ENCODE measurements around the gene GPR141. TPM values are rescaled to one million over a fixed set of nuclear protein-coding genes. Genes with fewer than 3 reads are reported as not detected.

GPR141 gene
- total RNA-seq, 1 experiment from 2014 or later = 1.8 TPM

DNA sequence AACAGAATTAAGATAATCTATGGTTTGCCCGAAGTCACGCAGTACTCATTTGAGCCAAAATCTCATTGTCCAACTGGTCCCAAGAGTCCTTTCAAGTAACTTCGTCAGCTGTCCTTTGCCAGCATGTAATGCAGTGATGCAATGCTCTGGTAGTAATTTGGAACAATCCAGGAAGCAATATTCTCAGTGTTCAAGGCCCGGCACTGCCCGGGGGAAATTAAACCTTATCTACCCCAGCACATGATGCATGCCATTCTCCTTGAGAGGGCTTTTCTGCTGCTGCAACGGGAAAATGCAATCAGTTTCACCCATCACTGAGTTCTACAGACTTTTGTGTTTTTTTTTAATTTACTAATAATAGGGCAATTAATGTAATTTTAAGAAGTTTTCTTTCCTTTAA lies 87.3 kb downstream of the GPR141 start:
- DNase-seq (ENCODE audit: low spot score) (no peak), ATAC-seq (no peak)
- CTCF ChIA-PET = no interaction called here
- peaks cover 21% of the 10 kb centered on the region for H3K36me3 Mint-ChIP-seq
- POLR2A ChIA-PET = no interaction called here
- TF ChIP-seq CBFB (CRISPR knock-in tag; IDR thresholded peaks at IDR 0.05; ENCODE audit: low read depth) (no peak), AR (CRISPR knock-in tag; IDR thresholded peaks at IDR 0.05) (no peak), ZNF121 (CRISPR knock-in tag; IDR thresholded peaks at IDR 0.05) (no peak), FOXJ3 (CRISPR knock-in tag; IDR thresholded peaks at IDR 0.05; ENCODE audit: borderline replicate concordance) (no peak), E2F4 (CRISPR knock-in tag; IDR thresholded peaks at IDR 0.05; ENCODE audit: borderline replicate concordance, low read depth) (no peak), E2F1 (CRISPR knock-in tag; IDR thresholded peaks at IDR 0.05) (no peak), NFYB (CRISPR knock-in tag; conservative IDR thresholded peaks at IDR 0.05; ENCODE audit: low read depth) (no peak), CREM (CRISPR knock-in tag; IDR thresholded peaks at IDR 0.05) (no peak), USF1 (CRISPR knock-in tag; IDR thresholded peaks at IDR 0.05) (no peak)
- TF ChIP-seq, protein P1, sequence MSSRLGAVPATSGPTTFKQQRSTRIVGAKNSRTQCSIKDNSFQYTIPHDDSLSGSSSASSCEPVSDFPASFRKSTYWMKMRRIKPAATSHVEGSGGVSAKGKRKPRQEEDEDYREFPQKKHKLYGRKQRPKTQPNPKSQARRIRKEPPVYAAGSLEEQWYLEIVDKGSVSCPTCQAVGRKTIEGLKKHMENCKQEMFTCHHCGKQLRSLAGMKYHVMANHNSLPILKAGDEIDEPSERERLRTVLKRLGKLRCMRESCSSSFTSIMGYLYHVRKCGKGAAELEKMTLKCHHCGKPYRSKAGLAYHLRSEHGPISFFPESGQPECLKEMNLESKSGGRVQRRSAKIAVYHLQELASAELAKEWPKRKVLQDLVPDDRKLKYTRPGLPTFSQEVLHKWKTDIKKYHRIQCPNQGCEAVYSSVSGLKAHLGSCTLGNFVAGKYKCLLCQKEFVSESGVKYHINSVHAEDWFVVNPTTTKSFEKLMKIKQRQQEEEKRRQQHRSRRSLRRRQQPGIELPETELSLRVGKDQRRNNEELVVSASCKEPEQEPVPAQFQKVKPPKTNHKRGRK (CRISPR knock-in tag; IDR thresholded peaks at IDR 0.05; ENCODE audit: borderline replicate concordance) = no peak
- TF ChIP-seq, protein P2, sequence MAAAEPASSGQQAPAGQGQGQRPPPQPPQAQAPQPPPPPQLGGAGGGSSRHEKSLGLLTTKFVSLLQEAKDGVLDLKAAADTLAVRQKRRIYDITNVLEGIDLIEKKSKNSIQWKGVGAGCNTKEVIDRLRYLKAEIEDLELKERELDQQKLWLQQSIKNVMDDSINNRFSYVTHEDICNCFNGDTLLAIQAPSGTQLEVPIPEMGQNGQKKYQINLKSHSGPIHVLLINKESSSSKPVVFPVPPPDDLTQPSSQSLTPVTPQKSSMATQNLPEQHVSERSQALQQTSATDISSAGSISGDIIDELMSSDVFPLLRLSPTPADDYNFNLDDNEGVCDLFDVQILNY (CRISPR knock-in tag; IDR thresholded peaks at IDR 0.05) = no peak
- TF ChIP-seq, protein P3, sequence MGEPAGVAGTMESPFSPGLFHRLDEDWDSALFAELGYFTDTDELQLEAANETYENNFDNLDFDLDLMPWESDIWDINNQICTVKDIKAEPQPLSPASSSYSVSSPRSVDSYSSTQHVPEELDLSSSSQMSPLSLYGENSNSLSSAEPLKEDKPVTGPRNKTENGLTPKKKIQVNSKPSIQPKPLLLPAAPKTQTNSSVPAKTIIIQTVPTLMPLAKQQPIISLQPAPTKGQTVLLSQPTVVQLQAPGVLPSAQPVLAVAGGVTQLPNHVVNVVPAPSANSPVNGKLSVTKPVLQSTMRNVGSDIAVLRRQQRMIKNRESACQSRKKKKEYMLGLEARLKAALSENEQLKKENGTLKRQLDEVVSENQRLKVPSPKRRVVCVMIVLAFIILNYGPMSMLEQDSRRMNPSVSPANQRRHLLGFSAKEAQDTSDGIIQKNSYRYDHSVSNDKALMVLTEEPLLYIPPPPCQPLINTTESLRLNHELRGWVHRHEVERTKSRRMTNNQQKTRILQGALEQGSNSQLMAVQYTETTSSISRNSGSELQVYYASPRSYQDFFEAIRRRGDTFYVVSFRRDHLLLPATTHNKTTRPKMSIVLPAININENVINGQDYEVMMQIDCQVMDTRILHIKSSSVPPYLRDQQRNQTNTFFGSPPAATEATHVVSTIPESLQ (CRISPR knock-in tag; IDR thresholded peaks at IDR 0.05) = no peak
- TF ChIP-seq, protein P4, sequence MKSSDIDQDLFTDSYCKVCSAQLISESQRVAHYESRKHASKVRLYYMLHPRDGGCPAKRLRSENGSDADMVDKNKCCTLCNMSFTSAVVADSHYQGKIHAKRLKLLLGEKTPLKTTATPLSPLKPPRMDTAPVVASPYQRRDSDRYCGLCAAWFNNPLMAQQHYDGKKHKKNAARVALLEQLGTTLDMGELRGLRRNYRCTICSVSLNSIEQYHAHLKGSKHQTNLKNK (CRISPR knock-in tag; IDR thresholded peaks at IDR 0.05) = no peak
- H3K4me1 Mint-ChIP-seq = peaks cover under 1% of the 10 kb centered on the region
- no peaks in the 10 kb centered on the region for H3K27me3 Mint-ChIP-seq (ENCODE audit: low read depth)
- peaks cover 34% of the 10 kb centered on the region for H3K9me3 Mint-ChIP-seq
- H3K4me3 Mint-ChIP-seq = no peak overlapping the region
- H3K27ac Mint-ChIP-seq = no peak overlapping the region

DNA sequence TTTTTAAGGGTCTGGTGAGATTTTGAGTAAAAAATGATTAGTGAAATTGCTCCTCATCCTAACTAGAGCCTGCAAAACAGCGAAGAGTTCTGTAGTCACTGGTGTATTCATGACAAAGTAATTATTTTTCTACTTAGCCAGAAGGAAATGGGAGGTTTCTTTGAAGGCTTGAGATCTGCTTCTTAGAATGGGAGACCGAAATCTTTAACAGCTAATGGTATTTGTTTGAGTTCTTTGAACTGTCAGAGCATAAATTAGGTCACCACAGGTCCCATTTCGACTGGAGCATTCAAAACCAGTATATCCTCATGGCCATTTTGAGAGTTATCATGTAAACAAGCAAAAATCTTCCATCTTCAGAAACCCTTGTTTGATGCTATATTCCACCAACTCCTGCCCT lies 87.8 kb downstream of the GPR141 start:
- DNase-seq (ENCODE audit: low spot score) (no peak), ATAC-seq (no peak)
- Mint-ChIP-seq H3K27me3 (ENCODE audit: low read depth) (no peaks in the 10 kb centered on the region), H3K4me3 (no peak overlapping the region), H3K36me3 (peaks cover 26% of the 10 kb centered on the region), H3K9me3 (peaks cover 39% of the 10 kb centered on the region), H3K4me1 (no peaks in the 10 kb centered on the region), H3K27ac (no peak overlapping the region)
- POLR2A ChIA-PET = no interaction called here
- CTCF ChIA-PET = no interaction called here
- TF ChIP-seq, protein P5, sequence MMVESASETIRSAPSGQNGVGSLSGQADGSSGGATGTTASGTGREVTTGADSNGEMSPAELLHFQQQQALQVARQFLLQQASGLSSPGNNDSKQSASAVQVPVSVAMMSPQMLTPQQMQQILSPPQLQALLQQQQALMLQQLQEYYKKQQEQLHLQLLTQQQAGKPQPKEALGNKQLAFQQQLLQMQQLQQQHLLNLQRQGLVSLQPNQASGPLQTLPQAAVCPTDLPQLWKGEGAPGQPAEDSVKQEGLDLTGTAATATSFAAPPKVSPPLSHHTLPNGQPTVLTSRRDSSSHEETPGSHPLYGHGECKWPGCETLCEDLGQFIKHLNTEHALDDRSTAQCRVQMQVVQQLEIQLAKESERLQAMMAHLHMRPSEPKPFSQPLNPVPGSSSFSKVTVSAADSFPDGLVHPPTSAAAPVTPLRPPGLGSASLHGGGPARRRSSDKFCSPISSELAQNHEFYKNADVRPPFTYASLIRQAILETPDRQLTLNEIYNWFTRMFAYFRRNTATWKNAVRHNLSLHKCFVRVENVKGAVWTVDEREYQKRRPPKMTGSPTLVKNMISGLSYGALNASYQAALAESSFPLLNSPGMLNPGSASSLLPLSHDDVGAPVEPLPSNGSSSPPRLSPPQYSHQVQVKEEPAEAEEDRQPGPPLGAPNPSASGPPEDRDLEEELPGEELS (CRISPR knock-in tag; IDR thresholded peaks at IDR 0.05) = no peak
- TF ChIP-seq CBFB (CRISPR knock-in tag; IDR thresholded peaks at IDR 0.05; ENCODE audit: low read depth) = no peak
- TF ChIP-seq, protein P2 (CRISPR knock-in tag; IDR thresholded peaks at IDR 0.05) = no peak
- TF ChIP-seq JAZF1 (CRISPR knock-in tag; IDR thresholded peaks at IDR 0.05) = no peak
- TF ChIP-seq, protein P6, sequence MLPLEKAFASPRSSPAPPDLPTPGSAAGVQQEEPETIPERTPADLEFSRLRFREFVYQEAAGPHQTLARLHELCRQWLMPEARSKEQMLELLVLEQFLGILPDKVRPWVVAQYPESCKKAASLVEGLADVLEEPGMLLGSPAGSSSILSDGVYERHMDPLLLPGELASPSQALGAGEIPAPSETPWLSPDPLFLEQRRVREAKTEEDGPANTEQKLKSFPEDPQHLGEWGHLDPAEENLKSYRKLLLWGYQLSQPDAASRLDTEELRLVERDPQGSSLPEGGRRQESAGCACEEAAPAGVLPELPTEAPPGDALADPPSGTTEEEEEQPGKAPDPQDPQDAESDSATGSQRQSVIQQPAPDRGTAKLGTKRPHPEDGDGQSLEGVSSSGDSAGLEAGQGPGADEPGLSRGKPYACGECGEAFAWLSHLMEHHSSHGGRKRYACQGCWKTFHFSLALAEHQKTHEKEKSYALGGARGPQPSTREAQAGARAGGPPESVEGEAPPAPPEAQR (CRISPR knock-in tag; IDR thresholded peaks at IDR 0.05) = no peak

Measured in WTC11 (cell line).